NOMO-1 treated with DMSO at 0.1 percent for 48 hours (cell line): ENCODE measurements around the gene STARD3.
"Not testable (repeated sequence)": the region's sequence is repeated elsewhere in the genome, so short reads cannot be mapped to it uniquely, and the experiment has no call there.

ENCODE experiments used
- DNase-seq: peaks from one replicate; lab custom pipeline; 2025; ENCODE audit not compliant: unreplicated experiment; lab: John Stamatoyannopoulos, UW

The STARD3 gene

GRCh38 chr17:39636927-39637736, at the start of gene STARD3:
Gene STARD3 (plus strand): TSS chr17:39637144. CDS start chr17:39653532, 16,388 bp downstream.
- peak; percentile 71 for DNase-seq

DNA sequence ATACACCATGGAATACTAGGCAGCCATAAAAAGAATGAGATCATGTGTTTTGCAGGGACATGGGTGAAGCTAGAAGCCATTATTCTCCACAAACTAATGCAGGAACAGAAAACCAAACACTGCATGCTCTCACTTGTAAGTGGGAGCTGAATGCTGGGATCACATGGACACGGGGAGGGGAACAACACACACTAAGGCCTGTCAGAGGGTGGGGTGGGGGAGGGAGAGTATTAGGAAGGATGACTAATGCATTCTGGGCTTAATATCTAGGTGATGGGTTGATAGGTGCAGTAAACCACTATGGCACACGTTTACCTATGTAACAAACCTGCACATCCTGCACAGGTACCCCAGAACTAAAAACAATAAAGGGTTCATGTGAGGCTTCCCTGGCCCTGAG, 46.8 kb upstream of the STARD3 start:
- DNase-seq: not testable (repeated sequence)

- DNase-seq: no peak
Measured at GRCh38 chr17:39591958-39592954, 44.7 kb upstream of the STARD3 start.

DNA sequence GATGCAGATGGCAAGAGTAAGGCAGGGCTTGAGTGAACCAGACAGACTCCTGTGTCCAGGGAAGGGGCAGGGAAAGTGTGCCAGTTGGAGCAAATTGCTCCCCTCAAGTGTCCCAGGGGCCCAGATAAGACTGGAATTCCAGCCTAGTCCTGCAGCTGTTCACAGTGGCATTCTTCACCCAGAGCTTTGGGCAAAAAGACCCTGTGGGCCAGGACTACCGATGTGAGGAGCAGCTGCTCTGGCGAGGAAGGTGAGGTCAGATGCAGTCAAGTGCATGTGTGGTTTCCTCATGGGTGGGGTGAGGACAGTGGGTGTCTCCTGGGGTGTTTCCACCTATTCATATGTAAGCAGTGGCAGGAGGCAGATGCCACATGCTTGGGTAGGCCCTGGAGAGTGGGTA, 43.6 kb upstream of the STARD3 start:
- no peak for DNase-seq

DNA sequence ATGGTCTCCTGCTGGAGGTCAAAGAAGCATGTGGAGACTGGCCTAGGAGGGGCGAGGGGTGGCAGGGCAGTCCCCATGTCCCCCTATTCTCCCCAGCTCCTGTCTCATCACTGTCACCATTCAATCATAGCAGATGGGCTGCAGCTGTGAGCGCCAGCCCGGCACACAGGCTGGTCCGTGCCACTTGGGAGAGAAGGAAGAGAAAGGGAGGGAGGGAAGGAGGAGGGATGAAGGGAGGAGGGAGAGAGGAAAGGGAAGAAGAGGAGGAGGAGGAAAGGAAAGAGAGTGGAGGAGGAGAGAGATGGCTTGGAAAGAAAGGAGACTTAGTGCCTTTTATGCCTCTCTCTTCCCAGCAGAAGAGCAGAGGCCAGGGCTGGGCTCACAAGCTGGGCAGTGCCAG, 41.6 kb upstream of the STARD3 start:
- DNase-seq: no peak

GRCh38 chr17:39595928-39596510, 40.9 kb upstream of the STARD3 start:
- no peak for DNase-seq

GRCh38 chr17:39596543-39597267, 40.2 kb upstream of the STARD3 start:
- no peak for DNase-seq

DNA sequence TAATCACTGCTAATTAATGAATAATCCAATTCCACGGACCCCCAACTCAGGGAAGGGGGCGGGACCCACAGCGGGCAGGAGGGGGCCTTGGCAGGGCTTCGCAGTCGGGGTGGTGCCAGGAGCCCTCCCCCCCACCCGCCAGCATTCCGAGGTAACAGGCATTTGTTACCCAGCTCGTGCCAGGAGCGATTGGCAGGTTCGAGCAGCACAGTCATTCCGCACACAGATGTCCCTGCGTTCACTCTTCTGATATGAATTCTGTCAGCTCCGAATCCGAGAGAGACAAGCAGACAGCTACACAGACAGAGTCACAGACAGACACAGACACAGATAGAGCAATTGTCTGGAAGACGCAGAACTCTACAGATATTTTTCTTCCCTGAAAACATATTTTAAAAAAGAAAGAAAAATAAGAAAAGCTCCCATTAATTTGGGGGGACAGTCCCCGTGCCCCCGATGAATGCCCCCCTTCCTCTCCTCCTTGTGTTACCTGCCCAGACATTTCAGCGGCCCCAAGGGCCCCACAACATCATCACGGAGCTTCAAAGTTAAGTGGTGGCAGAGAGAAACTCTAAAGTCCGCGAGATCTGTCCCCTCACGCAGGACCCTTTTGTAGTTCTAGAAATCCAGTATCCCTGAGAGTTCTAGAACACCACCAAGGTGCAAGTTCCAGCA, 39.4 kb upstream of the STARD3 start:
- DNase-seq: no peak

GRCh38 chr17:39598047-39598481, 38.9 kb upstream of the STARD3 start:
- no peak for DNase-seq

DNA sequence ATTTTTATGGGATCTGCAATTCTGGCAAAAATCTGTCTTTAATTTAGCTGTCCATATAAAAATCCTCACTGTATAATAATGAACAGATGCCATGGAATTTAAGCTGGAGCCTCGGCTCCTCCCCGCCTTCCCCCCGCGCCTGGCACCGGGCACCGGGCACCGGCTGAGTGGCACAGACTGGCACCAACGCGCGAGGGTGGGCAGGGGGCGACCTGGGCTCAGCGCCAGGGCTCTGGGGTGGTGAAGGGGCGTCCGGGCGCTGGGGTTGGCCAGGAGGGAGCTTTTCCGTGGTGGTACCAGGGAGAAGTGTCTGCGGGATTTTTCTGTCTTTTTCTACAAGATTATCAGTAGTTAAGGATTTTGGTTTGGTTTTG, 38.3 kb upstream of the STARD3 start:
- DNase-seq: no peak

DNA sequence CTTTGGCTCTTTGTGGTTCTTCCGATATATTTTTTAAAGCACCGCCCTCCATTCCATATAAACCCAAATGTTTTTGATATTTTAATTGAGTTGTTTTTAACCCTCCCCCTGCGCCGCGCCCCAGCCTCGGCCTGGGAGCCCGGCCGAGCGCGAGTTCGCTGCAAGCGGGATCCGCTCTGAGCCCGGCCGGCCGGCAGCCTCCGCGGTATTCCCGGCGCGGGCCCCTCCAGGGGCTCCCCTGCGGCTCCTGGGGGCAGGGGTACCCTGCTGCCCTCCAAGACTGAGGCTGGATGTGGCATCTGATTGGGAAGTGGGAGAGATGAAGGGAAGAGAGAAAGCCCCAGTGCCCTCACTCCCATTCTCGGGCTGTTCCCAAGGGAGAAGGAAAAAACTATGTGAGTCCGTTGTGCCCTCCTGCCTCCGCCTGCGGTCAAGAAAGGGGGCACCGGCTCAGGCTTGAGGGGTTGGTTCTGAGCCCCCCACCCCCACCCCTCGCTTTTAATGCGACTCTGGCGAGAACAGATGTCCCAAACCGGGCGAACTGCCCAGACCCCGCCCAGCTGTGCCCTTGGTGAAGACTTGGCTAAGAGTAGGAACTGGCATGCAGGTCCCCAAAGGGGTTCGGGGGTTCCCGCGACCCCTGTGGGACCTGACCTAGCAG, 37.8 kb upstream of the STARD3 start:
- no peak for DNase-seq

- no peak for DNase-seq
Measured at GRCh38 chr17:39599665-39600231, 37.2 kb upstream of the STARD3 start.

GRCh38 chr17:39600288-39600996, 36.5 kb upstream of the STARD3 start:
- DNase-seq: no peak

- DNase-seq: no peak
Measured at GRCh38 chr17:39600997-39601597, 35.8 kb upstream of the STARD3 start.

DNA sequence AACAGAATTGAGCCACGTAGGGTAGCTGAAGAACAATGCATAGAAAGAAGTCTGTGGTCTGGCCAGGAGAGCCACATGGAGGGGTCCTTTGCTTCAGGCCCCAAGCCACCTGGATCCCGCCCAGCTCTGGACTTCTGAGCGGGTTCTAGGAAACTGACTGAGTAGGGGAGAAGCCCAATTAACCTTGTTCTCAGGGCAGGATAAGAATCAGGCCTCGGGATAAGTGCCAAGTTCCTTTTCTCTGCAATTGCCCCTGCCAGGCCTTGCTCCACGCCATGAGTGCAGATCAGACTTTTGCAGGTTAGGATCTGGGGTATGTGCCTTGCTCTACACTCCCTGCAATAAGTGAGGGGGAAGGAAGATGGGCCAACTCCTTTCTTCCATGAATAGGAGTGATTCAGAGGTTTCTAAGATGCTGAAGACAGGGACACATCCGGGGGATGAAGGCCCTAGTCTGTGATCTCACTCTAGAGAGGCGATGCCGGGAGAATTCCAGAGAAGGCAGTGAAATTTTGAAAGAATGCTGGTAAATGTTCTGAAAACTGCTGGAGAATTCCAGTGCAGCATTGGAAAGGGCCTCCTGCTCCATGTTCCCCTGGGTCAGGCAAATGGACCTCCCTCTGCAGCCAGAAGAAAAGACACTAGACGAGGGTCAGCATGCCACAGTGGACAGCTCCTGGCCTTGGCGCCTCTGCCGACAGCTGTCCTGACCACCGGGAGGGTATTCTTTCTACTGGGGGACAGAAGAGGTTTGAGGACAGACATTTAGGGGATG, 35.0 kb upstream of the STARD3 start:
- DNase-seq: no peak

GRCh38 chr17:39602533-39603303, 34.2 kb upstream of the STARD3 start:
- no peak for DNase-seq
